ENCODE measurements around the gene ARHGAP12. TPM values are rescaled to one million over a fixed set of nuclear protein-coding genes. Genes with fewer than 3 reads are reported as not detected.

Gene ARHGAP12
- total RNA-seq, 1 donor from 2014 or later: 11.4 TPM

- DNase-seq (ENCODE audit: low spot score in 2 of 2): no peak
- no peak for TF ChIP-seq CTCF (IDR thresholded peaks at IDR 0.05)
- Histone ChIP-seq H3K27ac (peak overlapping the region in 1 of 2 donors; percentile 43), H3K27me3 (no peaks in the 10 kb centered on the region), H3K36me3 (no peaks in the 10 kb centered on the region), H3K9me3 (no peaks in the 10 kb centered on the region), H3K4me3 (no peak overlapping the region), H3K4me1 (peaks cover 0 to 3% of the 10 kb centered on the region in 2 donors)
- intact Hi-C loops (cut with DNase I): loop anchor here (1.0 kb wide), 1 partner anchor 10 kb away; no protein-coding TSS in a partner anchor
Measured at GRCh38 chr10:31939797-31940708, 11.4 kb upstream of the ARHGAP12 start.

GRCh38 chr10:31937371-31937770 lies 8.7 kb upstream of the ARHGAP12 start:
- no peak for DNase-seq (ENCODE audit: low spot score in 2 of 2)
- H3K27me3 ChIP-seq: no peaks in the 10 kb centered on the region
- no peaks in the 10 kb centered on the region for H3K9me3 ChIP-seq
- H3K4me1 ChIP-seq: peaks cover 0 to 3% of the 10 kb centered on the region in 2 donors
- no peak overlapping the region for H3K4me3 ChIP-seq
- no peak for TF ChIP-seq CTCF (IDR thresholded peaks at IDR 0.05)
- H3K27ac ChIP-seq: peak overlapping the region in 1 of 2 donors; percentile 4
- intact Hi-C loops (cut with DNase I): no loop called here
- no peaks in the 10 kb centered on the region for H3K36me3 ChIP-seq

GRCh38 chr10:31936933-31937332 lies 8.3 kb upstream of the ARHGAP12 start:
- intact Hi-C loops (cut with DNase I): no loop called here
- DNase-seq (ENCODE audit: low spot score in 2 of 2): no peak
- Histone ChIP-seq H3K4me1 (peaks cover 0 to 3% of the 10 kb centered on the region in 2 donors), H3K36me3 (no peaks in the 10 kb centered on the region), H3K4me3 (no peak overlapping the region), H3K9me3 (no peaks in the 10 kb centered on the region), H3K27me3 (no peaks in the 10 kb centered on the region), H3K27ac (no peak overlapping the region)
- no peak for TF ChIP-seq CTCF (IDR thresholded peaks at IDR 0.05)

GRCh38 chr10:31936086-31936485 lies 7.5 kb upstream of the ARHGAP12 start:
- Histone ChIP-seq H3K9me3 (no peaks in the 10 kb centered on the region), H3K27ac (no peak overlapping the region), H3K27me3 (no peaks in the 10 kb centered on the region), H3K4me3 (no peak overlapping the region), H3K4me1 (peaks cover 0 to 3% of the 10 kb centered on the region in 2 donors), H3K36me3 (no peaks in the 10 kb centered on the region)
- intact Hi-C loops (cut with DNase I): no loop called here
- no peak for DNase-seq (ENCODE audit: low spot score in 2 of 2)
- TF ChIP-seq CTCF (IDR thresholded peaks at IDR 0.05): no peak

- Histone ChIP-seq H3K27ac (no peak overlapping the region), H3K36me3 (no peaks in the 10 kb centered on the region), H3K9me3 (no peaks in the 10 kb centered on the region), H3K4me3 (no peak overlapping the region), H3K4me1 (peaks cover 0 to 6% of the 10 kb centered on the region in 2 donors), H3K27me3 (no peaks in the 10 kb centered on the region)
- TF ChIP-seq CTCF (IDR thresholded peaks at IDR 0.05): no peak
- no peak for DNase-seq (ENCODE audit: low spot score in 2 of 2)
- intact Hi-C loops (cut with DNase I): no loop called here
Measured at GRCh38 chr10:31935678-31936077, 7.0 kb upstream of the ARHGAP12 start.

Measured in ascending aorta (tissue), 2 donors.